Epithelial cell of esophagus (primary cell): ENCODE measurements around the gene SPAST.
"Not testable (repeated sequence)": the region's sequence is repeated elsewhere in the genome, so short reads cannot be mapped to it uniquely, and the experiment has no call there.

Experiments
- DNase-seq: peaks from one replicate; pipeline ENCODE4 v3.0.0; 2010; ENCODE audit warnings: low read depth
- H3K4me3 ChIP-seq: 2 replicates; pipeline ENCODE4 v1.5.1; 2011; ENCODE audit warnings: mild to moderate bottlenecking, low read length, control low read depth
- TF ChIP-seq, protein P1 (sequence below): IDR thresholded peaks from 2 replicates; pipeline ENCODE4 v1.5.1; 2011; ENCODE audit warnings: low read depth, mild to moderate bottlenecking, low read length, control low read depth, inconsistent platforms; ENCODE audit not compliant: insufficient read depth; ENCODE audit errors: missing control alignments

SPAST gene

DNA sequence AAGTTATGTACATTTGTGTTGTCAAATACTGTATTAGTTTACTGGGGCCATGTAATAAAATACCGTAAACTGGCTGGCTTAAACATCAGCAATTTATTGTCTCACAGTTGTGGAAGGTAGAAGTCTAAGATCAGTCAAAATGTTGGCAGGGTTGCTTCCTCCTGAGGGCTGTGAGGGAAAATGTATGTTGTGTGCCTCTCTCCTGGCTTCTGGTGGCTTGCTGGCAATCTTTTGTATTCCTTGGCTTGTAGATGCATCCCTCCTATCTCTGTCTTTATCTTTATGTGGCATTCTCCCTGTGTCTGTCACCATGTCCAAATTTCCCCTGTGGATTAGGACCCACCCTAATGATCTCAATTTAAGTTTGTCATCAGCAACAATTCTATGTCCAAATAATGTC lies 65.3 kb downstream of the SPAST start:
- no peak for DNase-seq
- TF ChIP-seq, protein P1, sequence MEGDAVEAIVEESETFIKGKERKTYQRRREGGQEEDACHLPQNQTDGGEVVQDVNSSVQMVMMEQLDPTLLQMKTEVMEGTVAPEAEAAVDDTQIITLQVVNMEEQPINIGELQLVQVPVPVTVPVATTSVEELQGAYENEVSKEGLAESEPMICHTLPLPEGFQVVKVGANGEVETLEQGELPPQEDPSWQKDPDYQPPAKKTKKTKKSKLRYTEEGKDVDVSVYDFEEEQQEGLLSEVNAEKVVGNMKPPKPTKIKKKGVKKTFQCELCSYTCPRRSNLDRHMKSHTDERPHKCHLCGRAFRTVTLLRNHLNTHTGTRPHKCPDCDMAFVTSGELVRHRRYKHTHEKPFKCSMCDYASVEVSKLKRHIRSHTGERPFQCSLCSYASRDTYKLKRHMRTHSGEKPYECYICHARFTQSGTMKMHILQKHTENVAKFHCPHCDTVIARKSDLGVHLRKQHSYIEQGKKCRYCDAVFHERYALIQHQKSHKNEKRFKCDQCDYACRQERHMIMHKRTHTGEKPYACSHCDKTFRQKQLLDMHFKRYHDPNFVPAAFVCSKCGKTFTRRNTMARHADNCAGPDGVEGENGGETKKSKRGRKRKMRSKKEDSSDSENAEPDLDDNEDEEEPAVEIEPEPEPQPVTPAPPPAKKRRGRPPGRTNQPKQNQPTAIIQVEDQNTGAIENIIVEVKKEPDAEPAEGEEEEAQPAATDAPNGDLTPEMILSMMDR = no peak
- H3K4me3 ChIP-seq = no peak overlapping the region

DNA sequence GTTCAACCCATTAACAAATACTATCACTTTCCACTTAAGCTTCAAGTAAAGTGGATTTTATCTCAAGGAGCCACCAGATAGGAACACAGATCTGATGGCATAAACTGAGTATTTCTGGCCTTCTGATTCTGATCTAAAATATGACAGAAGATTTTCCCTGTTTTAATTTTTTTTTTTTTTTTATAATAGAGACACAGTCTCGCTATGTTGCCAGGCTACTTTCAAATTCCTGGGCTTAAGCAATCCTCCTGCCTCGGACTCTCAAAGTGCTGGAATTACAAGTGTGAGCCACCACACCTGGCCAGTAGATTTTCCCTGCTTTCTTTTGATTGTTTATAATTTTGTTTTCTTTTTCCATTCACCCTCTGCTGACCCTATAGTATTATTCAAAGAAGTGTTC lies 65.7 kb downstream of the SPAST start:
- TF ChIP-seq, protein P1 = no peak
- no peak overlapping the region for H3K4me3 ChIP-seq

DNA sequence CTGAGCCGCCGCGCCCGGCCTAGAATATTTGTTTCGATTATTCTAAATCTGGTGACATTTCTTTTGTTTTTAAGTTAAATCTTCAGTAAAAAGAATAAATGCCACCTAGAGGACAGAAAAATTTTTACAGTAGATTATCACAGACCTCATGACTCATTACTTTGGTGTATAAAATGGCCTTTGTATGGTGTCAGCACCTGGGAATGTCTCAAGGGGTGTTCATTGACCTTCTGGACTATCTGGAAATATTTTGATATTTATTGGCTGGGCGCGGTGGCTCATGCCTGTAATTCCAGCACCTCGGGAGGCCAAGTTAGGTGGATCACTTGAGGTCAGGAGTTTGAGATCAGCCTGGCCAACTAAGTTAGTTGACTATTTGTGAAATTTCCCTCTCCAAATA lies 72.1 kb downstream of the SPAST start:
- TF ChIP-seq, protein P1 = peak; percentile 16
- DNase-seq = peak; percentile 69
- H3K4me3 ChIP-seq = no peak overlapping the region

More for the DNA sequence above, 65.7 kb downstream of the SPAST start:
- DNase-seq = no peak

DNA sequence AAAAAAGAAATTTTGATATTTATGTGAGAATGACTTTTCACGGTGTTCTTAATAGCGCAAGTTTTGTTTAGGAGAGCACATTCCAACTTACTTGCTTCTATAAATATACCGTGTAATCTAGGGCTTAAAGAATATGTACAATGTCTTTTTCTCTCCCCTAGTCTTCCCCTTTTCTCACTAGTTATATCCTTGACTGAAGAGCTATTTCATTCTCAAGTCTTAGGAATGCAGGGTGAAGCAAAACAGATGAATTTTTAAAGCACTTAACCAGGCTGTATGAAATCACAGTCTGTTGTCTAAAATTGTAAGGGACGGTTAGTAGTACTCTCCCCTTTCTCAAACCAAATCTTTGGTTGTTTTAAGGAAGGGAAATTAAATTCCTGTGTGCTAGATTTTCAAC lies 72.7 kb downstream of the SPAST start:
- TF ChIP-seq, protein P1 = no peak
- DNase-seq = no peak
- no peak overlapping the region for H3K4me3 ChIP-seq

DNA sequence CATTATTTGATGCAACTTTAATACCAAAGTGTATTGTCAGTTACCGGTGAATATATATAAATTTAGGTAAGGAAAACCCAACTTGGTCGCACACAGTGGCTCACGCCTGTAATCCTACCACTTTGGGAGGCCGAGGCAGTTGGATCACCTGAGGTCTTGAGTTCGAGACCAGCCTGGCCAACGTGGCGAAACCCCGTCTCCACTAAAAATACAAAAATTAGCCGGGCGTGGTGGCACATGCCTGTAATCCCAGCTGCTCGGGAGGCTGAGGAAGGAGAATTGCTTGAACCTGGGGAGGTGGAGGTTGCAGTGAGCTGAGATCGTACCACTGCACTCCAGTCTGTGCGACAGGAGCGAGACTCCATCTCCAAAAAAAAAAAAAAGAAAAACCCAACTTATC lies 88.2 kb downstream of the SPAST start:
- DNase-seq, H3K4me3 ChIP-seq: not testable (repeated sequence)

DNA sequence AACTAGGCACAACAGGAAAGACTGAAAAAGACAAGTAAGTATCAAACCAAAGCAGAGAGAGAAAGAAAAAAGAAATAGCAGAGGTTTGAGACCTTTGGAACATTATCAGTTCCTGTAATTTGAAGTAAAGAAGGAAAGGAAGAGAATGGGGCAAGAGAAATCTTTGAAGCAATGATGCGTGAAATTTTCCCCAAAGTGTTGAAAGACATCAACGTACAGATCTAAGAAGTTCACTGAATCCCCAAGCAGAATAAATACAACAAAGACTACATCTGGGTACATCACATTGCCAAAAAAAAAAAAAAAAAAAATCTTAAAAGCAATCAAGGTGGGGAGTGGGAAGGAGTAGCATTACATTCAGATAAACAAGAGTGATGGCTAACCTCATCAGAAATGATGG lies 96.3 kb downstream of the SPAST start:
- DNase-seq = no peak
- H3K4me3 ChIP-seq = no peak overlapping the region
- TF ChIP-seq, protein P1 = no peak

DNA sequence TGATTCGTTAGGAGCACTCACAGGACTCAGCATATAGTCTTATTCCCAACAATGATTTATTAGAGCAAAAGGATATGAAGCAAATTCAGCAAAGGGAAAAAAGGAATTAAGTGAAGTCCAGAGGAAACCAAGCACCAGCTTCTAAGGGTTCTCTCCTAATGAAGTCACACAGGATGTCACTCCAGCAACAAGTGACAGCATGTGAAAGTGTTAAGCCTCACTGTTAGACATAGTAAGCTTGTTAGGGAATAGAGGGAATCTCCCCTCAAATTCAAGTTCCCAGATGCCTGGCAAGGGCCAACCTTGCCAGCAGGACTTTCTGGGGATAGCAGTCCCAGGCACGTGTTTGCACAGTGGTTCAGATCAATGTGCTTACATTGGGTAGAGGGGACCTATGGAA lies 97.9 kb downstream of the SPAST start:
- no peak overlapping the region for H3K4me3 ChIP-seq
- TF ChIP-seq, protein P1 = no peak
- no peak for DNase-seq

DNA sequence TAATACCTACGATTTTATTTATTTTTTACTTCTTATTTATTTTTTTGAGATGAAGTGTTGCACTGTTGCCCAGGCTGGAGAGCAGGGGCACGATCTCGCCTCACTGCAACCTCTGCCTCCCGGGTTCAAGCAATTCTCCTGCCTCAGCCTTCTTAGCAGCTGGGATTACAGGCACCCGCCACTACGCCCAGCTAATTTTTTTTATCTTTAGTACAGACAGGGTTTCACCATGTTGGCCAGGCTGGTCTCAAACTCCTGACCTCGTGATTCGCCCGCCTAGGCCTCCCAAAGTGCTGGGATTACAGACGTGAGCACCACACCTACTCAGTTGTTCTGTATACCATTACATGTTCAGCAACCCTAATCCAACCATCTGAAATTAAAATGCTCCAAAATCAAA lies 100.9 kb downstream of the SPAST start:
- not testable (repeated sequence) for DNase-seq
- peak overlapping the region; percentile 86 for H3K4me3 ChIP-seq

DNA sequence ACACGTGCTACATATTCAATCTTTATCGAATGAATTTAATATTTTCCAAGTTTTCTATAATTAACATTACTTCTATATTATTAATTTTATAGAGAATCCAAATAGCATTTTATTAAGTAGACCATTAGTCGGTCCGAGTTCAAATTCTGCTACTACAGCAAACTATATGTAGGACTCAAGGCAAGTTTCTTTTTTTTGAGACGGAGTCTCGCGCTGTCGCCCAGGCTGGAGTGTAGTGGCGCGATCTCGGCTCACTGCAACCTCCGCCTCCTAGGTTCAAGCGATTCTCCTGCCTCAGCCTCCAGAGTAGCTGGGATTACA lies 101.6 kb downstream of the SPAST start:
- DNase-seq = peak; percentile 4
- peak overlapping the region; percentile 86 for H3K4me3 ChIP-seq
